GM12891 (cell line): ENCODE results near the gene TIAM1.

Experiments
- POLR2A ChIP-seq: IDR thresholded peaks from 2 replicates; pipeline ENCODE4 v1.6.1; 2011; ENCODE audit warnings: low read depth, low read length, control low read depth
- POLR2AphosphoS5 ChIP-seq: IDR thresholded peaks from 2 replicates; pipeline ENCODE4 v1.6.1; 2011; ENCODE audit warnings: low read depth, low read length, control low read depth
- POU2F2 ChIP-seq: IDR thresholded peaks from 2 replicates; pipeline ENCODE4 v1.6.1; 2011; ENCODE audit warnings: low read depth, mild to moderate bottlenecking, control low read depth, low read length, moderate library complexity
- TAF1 ChIP-seq: IDR thresholded peaks from 2 replicates; pipeline ENCODE4 v1.6.1; 2011; ENCODE audit warnings: low read depth, low read length, control low read depth

DNA sequence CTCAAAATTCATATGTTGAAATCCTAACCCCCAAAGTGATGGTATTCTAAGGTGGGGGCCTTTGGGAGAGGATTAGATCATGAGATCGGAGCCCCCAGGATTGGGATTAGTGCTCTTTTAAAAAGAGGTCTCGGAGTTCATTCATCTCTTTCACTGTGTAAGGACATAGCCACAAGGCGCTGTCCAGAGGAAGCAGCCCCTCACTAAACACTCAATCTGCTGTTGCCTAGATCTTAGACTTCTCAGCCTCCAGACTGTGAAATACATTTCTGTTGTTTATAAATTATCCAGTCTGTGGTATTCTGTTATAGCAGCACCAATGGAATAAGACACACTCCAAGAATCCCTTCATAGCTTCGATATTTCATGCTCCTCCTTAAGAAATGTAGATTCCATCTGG lies 12.4 kb upstream of the TIAM1 start:
- no peak for TF ChIP-seq TAF1
- no peak for TF ChIP-seq POLR2A
- no peak for TF ChIP-seq POLR2AphosphoS5
- TF ChIP-seq POU2F2: no peak
